Smooth muscle cell (in vitro differentiated cells): ENCODE measurements around the gene PTPRN2. TPM values are rescaled to one million over a fixed set of nuclear protein-coding genes. Genes with fewer than 3 reads are reported as not detected.
"Not testable (repeated sequence)": the region's sequence is repeated elsewhere in the genome, so short reads cannot be mapped to it uniquely, and the experiment has no call there.

Experiments used
- DNase-seq: peaks from one replicate; lab custom pipeline; 2025; ENCODE audit not compliant: unreplicated experiment; lab: John Stamatoyannopoulos, UW
- H2AFZ ChIP-seq: fragments of 200-600 bp; sonication (generic); 2 replicates; pipeline ENCODE4 v1.6.0; 2016; ENCODE audit warnings: antibody characterized with exemption, low read depth, mild to moderate bottlenecking
- H3F3A ChIP-seq: fragments of 200-600 bp; sonication (generic); 2 replicates; pipeline ENCODE4 v1.6.0; 2017; ENCODE audit warnings: antibody characterized with exemption, low read depth
- H3K27ac ChIP-seq: fragments of 200-600 bp; sonication (generic); 2 replicates; pipeline ENCODE4 v1.5.1; 2016; ENCODE audit warnings: low read depth, mild to moderate bottlenecking
- H3K27me3 ChIP-seq: fragments of 200-600 bp; sonication (generic); 2 replicates; pipeline ENCODE4 v1.6.1; 2016; ENCODE audit warnings: low read depth, mild to moderate bottlenecking
- H3K36me3 ChIP-seq: fragments of 200-600 bp; sonication (generic); 2 replicates; pipeline ENCODE4 v1.5.1; 2016; ENCODE audit warnings: low read depth
- H3K4me1 ChIP-seq: fragments of 200-600 bp; sonication (generic); 2 replicates; pipeline ENCODE4 v1.5.1; 2016; ENCODE audit warnings: low read depth
- H3K4me2 ChIP-seq: fragments of 200-600 bp; sonication (generic); 2 replicates; pipeline ENCODE4 v1.6.0; 2016; ENCODE audit warnings: mild to moderate bottlenecking
- H3K4me3 ChIP-seq: fragments of 200-600 bp; sonication (generic); 2 replicates; pipeline ENCODE4 v1.5.1; 2016; ENCODE audit warnings: mild to moderate bottlenecking
- H3K79me2 ChIP-seq: fragments of 200-600 bp; sonication (generic); 2 replicates; pipeline ENCODE4 v1.6.0; 2016; ENCODE audit warnings: low read depth, mild to moderate bottlenecking
- H3K9ac ChIP-seq: fragments of 200-600 bp; sonication (generic); 2 replicates; pipeline ENCODE4 v1.6.0; 2016; ENCODE audit warnings: low read depth
- H3K9me3 ChIP-seq: fragments of 200-600 bp; sonication (generic); replicated peaks from 2 replicates; pipeline ENCODE4 v1.5.1; 2016; ENCODE audit warnings: low read depth
- H4K20me1 ChIP-seq: fragments of 200-600 bp; sonication (generic); 2 replicates; pipeline ENCODE4 v1.6.0; 2016; ENCODE audit warnings: low read depth
- CTCF ChIP-seq: fragments of 200-600 bp; sonication (generic); IDR thresholded peaks from 2 replicates; pipeline ENCODE4 v1.5.1; 2017; ENCODE audit warnings: borderline replicate concordance, mild to moderate bottlenecking, antibody characterized with exemption; ENCODE audit not compliant: insufficient read depth, poor library complexity, severe bottlenecking
- WGBS: methylation state at CpG from one replicate; pipeline ENCODE4 v1.1.7; 2016; ENCODE audit warnings: low lambda C conversion rate; 5-methylcytosine and 5-hydroxymethylcytosine counted together
- polyA plus RNA-seq: library from polyadenylated mRNA; unstranded; fragments of >200 nt; fragmentation: Nextera tagmentation; extraction: Ambion mirVana; gene quantifications from 2 replicates; pipeline ENCODE4 v1.2.1, GENCODE V29; 2016
- total RNA-seq: library from RNA; depleted of rRNA; stranded (reverse); fragments of >200 nt; gene quantifications from 2 replicates; pipeline ENCODE4 v1.2.3, GENCODE V29; 2014

Gene PTPRN2
- total and polyA plus RNA-seq, 2 experiments from 2014 or later, result 0.09 to 0.87 TPM

- H3K4me1 ChIP-seq, result no peaks in the 10 kb centered on the region
- H3F3A ChIP-seq, result no peaks in the 10 kb centered on the region
- peaks cover 71% of the 10 kb centered on the region for H3K27me3 ChIP-seq
- WGBS, result 86% methylated on average over 14 of the region's 14 CpGs
- no peak for DNase-seq
- no peaks in the 10 kb centered on the region for H3K36me3 ChIP-seq
- TF ChIP-seq CTCF, result no peak
- H3K9me3 ChIP-seq, result no peaks in the 10 kb centered on the region
- no peak overlapping the region for H3K27ac ChIP-seq
- no peaks in the 10 kb centered on the region for H3K79me2 ChIP-seq
- no peaks in the 10 kb centered on the region for H4K20me1 ChIP-seq
- no peak overlapping the region for H3K9ac ChIP-seq
- H2AFZ ChIP-seq, result no peak overlapping the region
- no peak overlapping the region for H3K4me2 ChIP-seq
- no peak overlapping the region for H3K4me3 ChIP-seq
Observed at GRCh38 chr7:157703131-157703530, 884.5 kb downstream of the PTPRN2 start.

GRCh38 chr7:157702311-157703023, 885.2 kb downstream of the PTPRN2 start:
- Histone ChIP-seq H2AFZ (no peak overlapping the region), H3K27me3 (peaks cover 76% of the 10 kb centered on the region), H3K36me3 (no peaks in the 10 kb centered on the region), H3K9me3 (no peaks in the 10 kb centered on the region), H3F3A (no peaks in the 10 kb centered on the region), H3K4me3 (no peak overlapping the region), H3K4me2 (no peak overlapping the region), H4K20me1 (no peaks in the 10 kb centered on the region), H3K79me2 (no peaks in the 10 kb centered on the region), H3K4me1 (no peaks in the 10 kb centered on the region), H3K27ac (no peak overlapping the region), H3K9ac (no peak overlapping the region)
- DNase-seq, result no peak
- 89% methylated on average over 21 of the region's 21 CpGs for WGBS
- TF ChIP-seq CTCF, result no peak

GRCh38 chr7:157701395-157702180, 886.0 kb downstream of the PTPRN2 start:
- not testable (repeated sequence) for H3K4me3 ChIP-seq, H3K36me3 ChIP-seq, H2AFZ ChIP-seq, H3K27ac ChIP-seq, H3K4me2 ChIP-seq, H3F3A ChIP-seq, H4K20me1 ChIP-seq, H3K9me3 ChIP-seq, H3K4me1 ChIP-seq, H3K79me2 ChIP-seq, H3K9ac ChIP-seq, DNase-seq
- 83% methylated on average over 28 of the region's 34 CpGs for WGBS
- peaks cover 73% of the 10 kb centered on the region for H3K27me3 ChIP-seq

GRCh38 chr7:157700231-157701005, 887.2 kb downstream of the PTPRN2 start:
- Histone ChIP-seq H2AFZ (no peak overlapping the region), H4K20me1 (no peaks in the 10 kb centered on the region), H3K4me1 (no peaks in the 10 kb centered on the region), H3K27me3 (peaks cover 64% of the 10 kb centered on the region), H3K9me3 (no peaks in the 10 kb centered on the region), H3F3A (no peaks in the 10 kb centered on the region), H3K4me3 (no peak overlapping the region), H3K27ac (no peak overlapping the region), H3K4me2 (no peak overlapping the region), H3K79me2 (no peaks in the 10 kb centered on the region), H3K9ac (no peak overlapping the region), H3K36me3 (no peaks in the 10 kb centered on the region)
- no peak for DNase-seq
- no peak for TF ChIP-seq CTCF
- WGBS, result 84% methylated on average over 19 of the region's 19 CpGs
